Jurkat, Clone E6-1 (cell line): ENCODE data around the gene NUBPL.
"Not testable (repeated sequence)": the region's sequence is repeated elsewhere in the genome, so short reads cannot be mapped to it uniquely, and the experiment has no call there.

Experiments
- DNase-seq: peaks from one replicate; pipeline ENCODE4 v3.0.0-alpha.2; 2011; ENCODE audit warnings: low read depth, low spot score
- H3K4me3 ChIP-seq: 2 replicates; pipeline ENCODE4 v1.5.1; 2011; ENCODE audit warnings: mild to moderate bottlenecking, low read length, control low read depth, moderate library complexity

The NUBPL gene

GRCh38 chr14:31572955-31573354 is 11.8 kb downstream of the NUBPL start:
- H3K4me3 ChIP-seq = no peak overlapping the region
- no peak for DNase-seq

- DNase-seq = no peak
- no peak overlapping the region for H3K4me3 ChIP-seq
These were observed 15.7 kb downstream of the NUBPL start for GRCh38 chr14:31576949-31577348.

- no peak for DNase-seq
- no peak overlapping the region for H3K4me3 ChIP-seq
These were observed 17.1 kb downstream of the NUBPL start for GRCh38 chr14:31578266-31578665.

GRCh38 chr14:31578792-31579501 is 17.7 kb downstream of the NUBPL start:
- DNase-seq = no peak
- no peak overlapping the region for H3K4me3 ChIP-seq

GRCh38 chr14:31580234-31580633 is 19.0 kb downstream of the NUBPL start:
- H3K4me3 ChIP-seq = no peak overlapping the region
- no peak for DNase-seq

GRCh38 chr14:31582286-31582691 is 21.1 kb downstream of the NUBPL start:
- DNase-seq = no peak
- no peak overlapping the region for H3K4me3 ChIP-seq

- no peak overlapping the region for H3K4me3 ChIP-seq
- DNase-seq = no peak
These were observed 21.7 kb downstream of the NUBPL start for GRCh38 chr14:31582836-31583452.

GRCh38 chr14:31590206-31590605 is 29.0 kb downstream of the NUBPL start:
- H3K4me3 ChIP-seq = no peak overlapping the region
- DNase-seq = no peak

- DNase-seq = no peak
These were observed 30.9 kb downstream of the NUBPL start for GRCh38 chr14:31592122-31592521.

GRCh38 chr14:31592631-31593030 is 31.4 kb downstream of the NUBPL start:
- DNase-seq = no peak
- H3K4me3 ChIP-seq = no peak overlapping the region

More at GRCh38 chr14:31592122-31592521, 30.9 kb downstream of the NUBPL start:
- H3K4me3 ChIP-seq = no peak overlapping the region

GRCh38 chr14:31596342-31597095 is 35.3 kb downstream of the NUBPL start:
- DNase-seq = no peak
- no peak overlapping the region for H3K4me3 ChIP-seq

GRCh38 chr14:31605702-31606101 is 44.5 kb downstream of the NUBPL start:
- no peak for DNase-seq
- no peak overlapping the region for H3K4me3 ChIP-seq

GRCh38 chr14:31611778-31612433 is 50.7 kb downstream of the NUBPL start:
- no peak for DNase-seq
- H3K4me3 ChIP-seq = no peak overlapping the region

GRCh38 chr14:31613188-31613587 is 52.0 kb downstream of the NUBPL start:
- DNase-seq = no peak
- H3K4me3 ChIP-seq = no peak overlapping the region

GRCh38 chr14:31618884-31619283 is 57.7 kb downstream of the NUBPL start:
- H3K4me3 ChIP-seq, DNase-seq: not testable (repeated sequence)

GRCh38 chr14:31619440-31619839 is 58.2 kb downstream of the NUBPL start:
- H3K4me3 ChIP-seq = no peak overlapping the region
- no peak for DNase-seq

GRCh38 chr14:31620898-31621297 is 59.7 kb downstream of the NUBPL start:
- not testable (repeated sequence) for H3K4me3 ChIP-seq, DNase-seq

GRCh38 chr14:31622060-31622459 is 60.9 kb downstream of the NUBPL start:
- H3K4me3 ChIP-seq = no peak overlapping the region
- DNase-seq = no peak

- peak; percentile 32 for DNase-seq
- H3K4me3 ChIP-seq = not testable (repeated sequence)
These were observed 91.7 kb downstream of the NUBPL start for GRCh38 chr14:31652900-31653299.

GRCh38 chr14:31657917-31658316 is 96.7 kb downstream of the NUBPL start:
- H3K4me3 ChIP-seq = no peak overlapping the region
- DNase-seq = no peak
